HepG2 (cell line): ENCODE data around the gene KCNAB2. TPM values are rescaled to one million over a fixed set of nuclear protein-coding genes. Genes with fewer than 3 reads are reported as not detected.

ENCODE experiments used
- ATAC-seq: fragments of 200-7000 bp; cut with Tn5 transposase; 3 replicates; pipeline ENCODE4 v1.9.1; 2020; ENCODE audit warnings: mild to moderate bottlenecking, moderate library complexity
- BruUV-seq: library from RNA; stranded (reverse); fragments of 400-500 nt; replicated peaks from 2 replicates; lab custom pipeline; 2021; lab: Mats Ljungman, UMichigan
- CTCF ChIA-PET: fragments of 300-600 bp; formaldehyde crosslinking; extraction: SDS; loops from one replicate; lab custom pipeline; 2021; ENCODE audit warnings: low total read pairs, inconsistent platforms, low intra/inter-chr PET ratio; lab: Yijun Ruan, JAX
- POLR2A ChIA-PET: fragments of 350-600 bp; sonication (Branson Sonifier 250); formaldehyde crosslinking; loops from one replicate; lab custom pipeline; 2020; ENCODE audit warnings: antibody characterized with exemption, inconsistent platforms; lab: Yijun Ruan, JAX
- DNase-seq: peaks from one replicate; pipeline ENCODE4 v3.0.0-alpha.2; 2015; ENCODE audit warnings: low spot score
- FAIRE-seq: peaks from 3 replicates; lab custom pipeline; 2011; peaks lifted over from hg19 to GRCh38; lab: Jason Lieb, UNC
- H2AFZ ChIP-seq: one replicate; pipeline ENCODE4 v1.6.1; 2011; ENCODE audit warnings: low read length, inconsistent platforms
- H3K27ac ChIP-seq: fragments of 300-600 bp; 3 replicates; pipeline ENCODE4 v1.8.0; 2011; ENCODE audit warnings: mixed run types, mild to moderate bottlenecking, mixed read lengths, low read length, inconsistent platforms; ENCODE audit not compliant: insufficient read depth; ENCODE audit errors: extremely low read length
- H3K27me3 ChIP-seq, 2 experiments: fragments of 200-600 bp in 1 of 2; 2 replicates in 1 of 2; 3 replicates in 1 of 2; pipeline versions ENCODE4 v1.6.0 to v1.8.0; 2011; ENCODE audit warnings: low read length in 2 of 2, mild to moderate bottlenecking in 2 of 2, moderate library complexity in 2 of 2, inconsistent platforms in 1 of 2; ENCODE audit not compliant: insufficient read depth in 2 of 2, control insufficient read depth in 1 of 2
- H3K36me3 ChIP-seq, 2 experiments: fragments of 200-600 bp in 1 of 2; replicated peaks in 1 of 2; 2 replicates in 1 of 2; 3 replicates in 1 of 2; pipeline versions ENCODE4 v1.5.1 to v1.8.0; 2011; ENCODE audit warnings: low read length in 2 of 2, inconsistent platforms in 1 of 2; ENCODE audit not compliant: insufficient read depth in 2 of 2, control insufficient read depth in 1 of 2
- H3K4me1 ChIP-seq: 2 replicates; pipeline ENCODE4 v1.5.1; 2012; ENCODE audit warnings: low read length, inconsistent platforms; ENCODE audit not compliant: insufficient read depth
- H3K4me2 ChIP-seq: 2 replicates; pipeline ENCODE4 v1.6.0; 2011; ENCODE audit warnings: low read depth, low read length, inconsistent platforms
- H3K4me3 ChIP-seq, 3 experiments: fragments of 200-600 bp in 1 of 3; sonication (generic), shearing (Covaris generic) in 1 of 3; replicated peaks in 1 of 3; 2 replicates each; pipeline ENCODE4 v1.5.1; 2011 to 2016; ENCODE audit warnings: low read length in 3 of 3, inconsistent platforms in 2 of 3, low read depth in 2 of 3, mild to moderate bottlenecking in 2 of 3, control low read depth in 1 of 3, mixed read lengths in 1 of 3; ENCODE audit not compliant: insufficient read depth in 1 of 3
- H3K79me2 ChIP-seq: one replicate; pipeline ENCODE4 v1.6.1; 2011; ENCODE audit warnings: low read length, inconsistent platforms; ENCODE audit not compliant: insufficient read depth
- H3K9ac ChIP-seq: 2 replicates; pipeline ENCODE4 v1.6.0; 2011; ENCODE audit warnings: mild to moderate bottlenecking, low read depth, low read length, inconsistent platforms; ENCODE audit not compliant: insufficient read depth
- H3K9me3 ChIP-seq: 2 replicates; pipeline ENCODE4 v1.5.1; 2012; ENCODE audit warnings: mild to moderate bottlenecking, low read length
- H4K20me1 ChIP-seq: 2 replicates; pipeline ENCODE4 v1.6.0; 2011; ENCODE audit warnings: inconsistent platforms, mild to moderate bottlenecking, low read length, moderate library complexity; ENCODE audit not compliant: insufficient read depth
- FOXA1 ChIP-seq, 2 experiments: fragments of 450-650 bp in 1 of 2; sonication (generic) in 1 of 2; formaldehyde crosslinking in 1 of 2; IDR thresholded peaks; 2 replicates each; pipeline versions ENCODE4 v1.4.0 to v1.6.1; 2016 to 2020; ENCODE audit warnings: missing genetic modification reagents in 1 of 2
- KLF16 ChIP-seq, 2 experiments: sonication (generic) in 1 of 2; formaldehyde crosslinking in 1 of 2; IDR thresholded peaks; 2 replicates each; pipeline versions ENCODE4 v1.6.1 to v1.8.0; 2016 to 2023; ENCODE audit warnings: missing genetic modification reagents in 2 of 2, missing compliant biosample characterization in 1 of 2
- LCORL ChIP-seq, 2 experiments: fragments of 450-650 bp in 1 of 2; sonication (generic) in 1 of 2; formaldehyde crosslinking in 1 of 2; IDR thresholded peaks; 2 replicates each; pipeline versions ENCODE4 v1.5.0 to v1.6.1; 2017 to 2020; ENCODE audit warnings: antibody characterized with exemption in 1 of 2, missing genetic modification reagents in 1 of 2
- PLRG1 ChIP-seq: fragments of 450-650 bp; conservative IDR thresholded peaks from 2 replicates; pipeline ENCODE4 v1.6.1; 2016
- SAP130 ChIP-seq: IDR thresholded peaks from 2 replicates; pipeline ENCODE4 v1.6.1; 2016; ENCODE audit warnings: low read depth
- SNAPC2 ChIP-seq: sonication (generic); formaldehyde crosslinking; IDR thresholded peaks from 2 replicates; pipeline ENCODE4 v1.8.1; 2022; ENCODE audit warnings: mild to moderate bottlenecking, missing genetic modification reagents
- TP53 ChIP-seq: sonication (generic); formaldehyde crosslinking; conservative IDR thresholded peaks from 2 replicates; pipeline ENCODE4 v1.4.0; 2020; ENCODE audit warnings: missing genetic modification reagents
- ZC3H4 ChIP-seq: sonication (generic); formaldehyde crosslinking; IDR thresholded peaks from 2 replicates; pipeline ENCODE4 v1.4.0; 2020; ENCODE audit warnings: missing genetic modification reagents, borderline replicate concordance
- ZFP82 ChIP-seq: sonication (generic); formaldehyde crosslinking; IDR thresholded peaks from 2 replicates; pipeline ENCODE4 v1.5.1; 2020; ENCODE audit warnings: mild to moderate bottlenecking, missing genetic modification reagents, borderline replicate concordance
- ZNF326 ChIP-seq: sonication (generic); formaldehyde crosslinking; IDR thresholded peaks from 2 replicates; pipeline ENCODE4 v1.4.0; 2020; ENCODE audit warnings: missing genetic modification reagents, borderline replicate concordance
- ZNF383 ChIP-seq: sonication (generic); formaldehyde crosslinking; IDR thresholded peaks from 2 replicates; pipeline ENCODE4 v1.4.0; 2020; ENCODE audit warnings: missing genetic modification reagents, mild to moderate bottlenecking, borderline replicate concordance
- ZNF510 ChIP-seq: sonication (generic); formaldehyde crosslinking; IDR thresholded peaks from 2 replicates; pipeline ENCODE4 v1.4.0; 2020; ENCODE audit warnings: low read depth, mild to moderate bottlenecking, missing genetic modification reagents
- WGBS: methylation state at CpG from one replicate; pipeline ENCODE4 v1.1.6; 2017; ENCODE audit warnings: low lambda C conversion rate; 5-methylcytosine and 5-hydroxymethylcytosine counted together
- in situ Hi-C: cut with HindIII; loops from 2 replicates; pipeline ENCODE4 v1.10.0; 2017; ENCODE audit warnings: low pct_unique_long_range_greater_than_20kb; ENCODE audit not compliant: extremely low pct_ligation_motif_present
- intact Hi-C: fragments of 100-400 bp; cut with micrococcal nuclease; formaldehyde crosslinking; loops from one replicate; pipeline ENCODE4 v1.10.0; 2022; ENCODE audit not compliant: unreplicated experiment
- polyA plus RNA-seq, 8 experiments: library from polyadenylated mRNA; depleted of rRNA in 3 of 8; stranded (reverse) in 7 of 8; unstranded in 1 of 8; fragments of >200 nt; fragmentation: Illumina TruSeq in 4 of 8; extraction: Trizol in 4 of 8; gene quantifications; 2 replicates each; pipeline versions ENCODE4 v1.2.1 to v1.2.3, GENCODE V29; 2011 to 2016; ENCODE audit warnings: low read depth in 4 of 8, missing spikeins in 1 of 8, mixed read lengths in 1 of 8; ENCODE audit not compliant: insufficient read depth in 1 of 8
- total RNA-seq, 5 experiments: library from RNA; depleted of rRNA; stranded (reverse); fragments of >200 nt; fragmentation: Illumina TruSeq; extraction: Trizol; gene quantifications; 2 replicates each; pipeline ENCODE4 v1.2.3, GENCODE V29; 2016; ENCODE audit warnings: low read depth in 1 of 5
- TF ChIP-seq, protein P1 (sequence below): sonication (generic); formaldehyde crosslinking; IDR thresholded peaks from 2 replicates; pipeline ENCODE4 v1.5.1; 2020; ENCODE audit warnings: mild to moderate bottlenecking, missing genetic modification reagents
- TF ChIP-seq, protein P2 (sequence below): sonication (generic); formaldehyde crosslinking; conservative IDR thresholded peaks from 2 replicates; pipeline ENCODE4 v1.5.0; 2020; ENCODE audit warnings: missing genetic modification reagents
- TF ChIP-seq, protein P3 (sequence below): sonication (generic); formaldehyde crosslinking; IDR thresholded peaks from 2 replicates; pipeline ENCODE4 v1.5.0; 2020; ENCODE audit warnings: mild to moderate bottlenecking, missing genetic modification reagents

Gene KCNAB2
- total and polyA plus RNA-seq, 2 of the 13 experiments (the other 11 are each of a cell fraction or from before 2014, with no cell fraction given): 6.2 to 8.8 TPM

DNA sequence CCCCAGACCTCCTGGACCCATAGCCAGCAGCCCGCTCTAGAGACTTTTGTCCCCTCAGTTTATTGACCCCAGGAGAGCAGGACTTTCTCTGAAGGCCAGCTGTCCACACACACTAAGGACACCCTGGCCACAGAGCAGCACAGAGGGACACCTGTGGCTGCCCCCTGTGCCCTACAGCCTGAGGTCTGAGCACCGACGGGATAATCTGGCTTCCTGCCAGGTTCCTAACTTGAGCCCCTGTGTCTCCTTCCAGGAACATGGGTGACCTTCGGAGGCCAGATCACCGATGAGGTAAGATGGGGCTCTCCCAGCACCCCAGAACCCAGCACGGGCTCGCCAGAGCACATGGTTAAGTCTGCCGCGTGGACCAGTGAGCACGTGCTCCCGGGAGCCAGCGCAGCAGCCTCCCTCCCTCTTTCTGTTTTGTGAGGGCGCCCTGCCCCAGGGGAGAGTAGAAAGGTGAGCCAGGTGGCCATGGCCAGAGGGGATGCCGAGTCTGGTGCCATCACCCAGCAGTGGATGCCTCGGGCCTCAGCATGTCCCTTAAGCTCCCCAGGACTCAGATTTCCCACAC lies 27.9 kb downstream of the KCNAB2 start (continued):
- TF ChIP-seq, protein P1, sequence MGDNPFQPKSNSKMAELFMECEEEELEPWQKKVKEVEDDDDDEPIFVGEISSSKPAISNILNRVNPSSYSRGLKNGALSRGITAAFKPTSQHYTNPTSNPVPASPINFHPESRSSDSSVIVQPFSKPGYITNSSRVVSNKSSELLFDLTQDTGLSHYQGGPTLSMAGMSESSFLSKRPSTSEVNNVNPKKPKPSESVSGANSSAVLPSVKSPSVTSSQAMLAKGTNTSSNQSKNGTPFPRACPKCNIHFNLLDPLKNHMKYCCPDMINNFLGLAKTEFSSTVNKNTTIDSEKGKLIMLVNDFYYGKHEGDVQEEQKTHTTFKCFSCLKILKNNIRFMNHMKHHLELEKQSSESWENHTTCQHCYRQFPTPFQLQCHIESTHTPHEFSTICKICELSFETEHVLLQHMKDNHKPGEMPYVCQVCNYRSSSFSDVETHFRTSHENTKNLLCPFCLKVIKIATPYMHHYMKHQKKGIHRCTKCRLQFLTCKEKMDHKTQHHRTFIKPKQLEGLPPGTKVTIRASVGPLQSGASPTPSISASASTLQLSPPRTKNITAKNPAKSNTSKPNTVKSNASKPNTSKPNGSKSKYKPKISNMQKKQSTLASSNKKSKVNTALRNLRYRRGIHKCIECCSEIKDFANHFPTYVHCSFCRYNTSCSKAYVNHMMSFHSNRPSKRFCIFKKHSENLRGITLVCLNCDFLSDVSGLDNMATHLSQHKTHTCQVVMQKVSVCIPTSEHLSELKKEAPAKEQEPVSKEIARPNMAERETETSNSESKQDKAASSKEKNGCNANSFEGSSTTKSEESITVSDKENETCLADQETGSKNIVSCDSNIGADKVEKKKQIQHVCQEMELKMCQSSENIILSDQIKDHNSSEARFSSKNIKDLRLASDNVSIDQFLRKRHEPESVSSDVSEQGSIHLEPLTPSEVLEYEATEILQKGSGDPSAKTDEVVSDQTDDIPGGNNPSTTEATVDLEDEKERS: no peak
- TF ChIP-seq SNAPC2 (no peak), LCORL (IDR thresholded peaks at IDR 0.05) (0 out of 2 replicates have a peak, but pooled peaks have one; percentile 25), LCORL (CRISPR knock-in tag; IDR thresholded peaks at IDR 0.05) (no peak)
- TF ChIP-seq, protein P2, sequence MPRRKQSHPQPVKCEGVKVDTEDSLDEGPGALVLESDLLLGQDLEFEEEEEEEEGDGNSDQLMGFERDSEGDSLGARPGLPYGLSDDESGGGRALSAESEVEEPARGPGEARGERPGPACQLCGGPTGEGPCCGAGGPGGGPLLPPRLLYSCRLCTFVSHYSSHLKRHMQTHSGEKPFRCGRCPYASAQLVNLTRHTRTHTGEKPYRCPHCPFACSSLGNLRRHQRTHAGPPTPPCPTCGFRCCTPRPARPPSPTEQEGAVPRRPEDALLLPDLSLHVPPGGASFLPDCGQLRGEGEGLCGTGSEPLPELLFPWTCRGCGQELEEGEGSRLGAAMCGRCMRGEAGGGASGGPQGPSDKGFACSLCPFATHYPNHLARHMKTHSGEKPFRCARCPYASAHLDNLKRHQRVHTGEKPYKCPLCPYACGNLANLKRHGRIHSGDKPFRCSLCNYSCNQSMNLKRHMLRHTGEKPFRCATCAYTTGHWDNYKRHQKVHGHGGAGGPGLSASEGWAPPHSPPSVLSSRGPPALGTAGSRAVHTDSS (CRISPR knock-in tag): no peak
- TF ChIP-seq, all 625 proteins: peak for 1

DNA sequence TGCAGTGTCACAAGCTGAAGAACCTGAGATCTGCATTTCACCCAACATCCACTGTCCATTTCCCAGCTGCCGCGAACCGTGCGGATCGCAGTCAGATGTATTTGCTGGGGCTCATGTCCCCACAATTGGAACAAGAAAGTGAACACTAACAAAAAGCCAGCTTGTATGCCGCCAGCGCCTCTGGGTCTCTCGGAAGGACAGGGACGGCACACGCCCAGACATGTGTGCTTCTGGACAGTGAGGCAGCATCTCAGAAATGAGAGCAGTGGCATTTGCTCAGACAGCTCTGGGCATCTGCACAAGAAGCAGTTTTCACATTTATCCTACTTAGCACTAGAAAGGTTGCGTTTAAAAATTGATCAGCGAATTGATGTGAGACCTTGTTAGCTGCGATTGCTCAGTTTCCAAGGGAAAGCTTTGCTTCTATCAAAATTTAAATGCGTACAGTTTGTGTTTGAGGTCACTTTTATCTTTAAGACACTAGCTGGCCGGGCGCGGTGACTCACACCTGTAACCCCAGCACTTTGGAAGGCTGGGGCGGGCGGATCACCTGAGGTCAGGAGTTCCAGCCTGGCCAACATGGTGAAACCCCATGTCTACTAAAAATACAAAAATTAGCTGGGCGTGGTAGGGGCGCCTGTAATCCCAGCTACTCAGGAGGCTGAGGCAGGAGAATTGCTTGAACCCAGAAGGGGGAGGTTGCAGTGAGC lies 28.7 kb downstream of the KCNAB2 start:
- no peaks in the 10 kb centered on the region for H3K9me3 ChIP-seq
- no peak overlapping the region for H3K4me3 ChIP-seq
- TF ChIP-seq KLF16 (CRISPR knock-in tag; IDR thresholded peaks at IDR 0.05) (no peak), ZNF383 (CRISPR knock-in tag) (no peak), ZNF326 (CRISPR knock-in tag) (no peak), ZNF510 (CRISPR knock-in tag) (no peak), PLRG1 (no peak), ZFP82 (no peak), TP53 (CRISPR knock-in tag) (no peak), FOXA1 (IDR thresholded peaks at IDR 0.05) (no peak), FOXA1 (CRISPR knock-in tag; IDR thresholded peaks at IDR 0.05) (no peak), SAP130 (no peak), ZC3H4 (CRISPR knock-in tag) (no peak)
- TF ChIP-seq, protein P3, sequence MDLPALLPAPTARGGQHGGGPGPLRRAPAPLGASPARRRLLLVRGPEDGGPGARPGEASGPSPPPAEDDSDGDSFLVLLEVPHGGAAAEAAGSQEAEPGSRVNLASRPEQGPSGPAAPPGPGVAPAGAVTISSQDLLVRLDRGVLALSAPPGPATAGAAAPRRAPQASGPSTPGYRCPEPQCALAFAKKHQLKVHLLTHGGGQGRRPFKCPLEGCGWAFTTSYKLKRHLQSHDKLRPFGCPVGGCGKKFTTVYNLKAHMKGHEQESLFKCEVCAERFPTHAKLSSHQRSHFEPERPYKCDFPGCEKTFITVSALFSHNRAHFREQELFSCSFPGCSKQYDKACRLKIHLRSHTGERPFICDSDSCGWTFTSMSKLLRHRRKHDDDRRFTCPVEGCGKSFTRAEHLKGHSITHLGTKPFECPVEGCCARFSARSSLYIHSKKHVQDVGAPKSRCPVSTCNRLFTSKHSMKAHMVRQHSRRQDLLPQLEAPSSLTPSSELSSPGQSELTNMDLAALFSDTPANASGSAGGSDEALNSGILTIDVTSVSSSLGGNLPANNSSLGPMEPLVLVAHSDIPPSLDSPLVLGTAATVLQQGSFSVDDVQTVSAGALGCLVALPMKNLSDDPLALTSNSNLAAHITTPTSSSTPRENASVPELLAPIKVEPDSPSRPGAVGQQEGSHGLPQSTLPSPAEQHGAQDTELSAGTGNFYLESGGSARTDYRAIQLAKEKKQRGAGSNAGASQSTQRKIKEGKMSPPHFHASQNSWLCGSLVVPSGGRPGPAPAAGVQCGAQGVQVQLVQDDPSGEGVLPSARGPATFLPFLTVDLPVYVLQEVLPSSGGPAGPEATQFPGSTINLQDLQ: no peak
- no peaks in the 10 kb centered on the region; a peak in 1 of 5 replicates for H3K27me3 ChIP-seq
- no peak overlapping the region for H2AFZ ChIP-seq
- CTCF ChIA-PET: no interaction called here
- ATAC-seq: no peak
- in situ Hi-C loops: no loop called here
- intact Hi-C loops: no loop called here
- no peak overlapping the region for H3K27ac ChIP-seq
- no TSS peak for BruUV-seq
- no peak overlapping the region for H3K9ac ChIP-seq
- FAIRE-seq: no peak
- H3K4me1 ChIP-seq: peaks cover 10% of the 10 kb centered on the region
- no peaks in the 10 kb centered on the region for H3K79me2 ChIP-seq
- no peak overlapping the region for H3K4me2 ChIP-seq
- no peak for DNase-seq
- POLR2A ChIA-PET: no interaction called here
- no peaks in the 10 kb centered on the region for H4K20me1 ChIP-seq
- no peaks in the 10 kb centered on the region; a peak in 1 of 5 replicates for H3K36me3 ChIP-seq
- 93% methylated on average over 21 of the region's 21 CpGs for WGBS
